ENCODE data around the gene GOLIM4.
"Not testable (repeated sequence)": the region's sequence is repeated elsewhere in the genome, so short reads cannot be mapped to it uniquely, and the experiment has no call there.

Gene GOLIM4

GRCh38 chr3:168072323-168072650, 23.4 kb downstream of the GOLIM4 start:
- DNase-seq (ENCODE audit: low spot score) = no peak

DNA sequence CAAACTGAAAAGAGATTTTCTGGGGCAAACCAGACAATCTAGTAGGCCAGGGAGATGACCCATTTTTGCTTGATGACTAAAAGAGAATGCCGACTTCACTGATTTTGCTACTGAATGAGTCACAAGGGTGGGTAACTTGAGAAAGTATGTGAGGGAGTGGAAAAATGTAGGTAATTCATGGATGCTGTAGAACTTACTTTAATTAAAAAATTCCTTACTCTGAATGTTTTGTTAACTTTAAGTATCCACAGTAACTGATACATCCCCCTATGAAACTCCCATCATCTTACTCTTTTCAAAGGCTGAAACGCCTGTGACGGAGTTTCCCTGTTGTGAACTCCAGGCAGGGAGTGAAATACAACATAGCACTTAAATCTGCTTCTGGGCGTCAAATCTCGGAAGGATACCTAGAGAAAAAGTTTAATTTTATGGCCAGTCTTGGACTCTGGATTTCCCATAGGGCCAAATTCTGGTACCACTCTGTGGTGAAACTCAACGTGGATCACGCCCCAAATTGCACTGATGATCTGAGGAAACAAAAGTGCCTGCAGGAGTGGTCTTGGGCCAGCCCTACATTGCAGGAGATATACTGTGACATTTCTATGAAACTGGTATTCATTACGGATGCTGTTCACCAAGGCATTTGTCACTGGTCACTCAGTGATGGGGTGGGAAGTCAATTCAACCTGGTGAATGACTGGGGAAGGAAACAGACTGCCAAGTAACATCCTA, 24.0 kb downstream of the GOLIM4 start:
- DNase-seq (ENCODE audit: low spot score) = peak; percentile 67

GRCh38 chr3:168070919-168071318, 24.8 kb downstream of the GOLIM4 start:
- DNase-seq (ENCODE audit: low spot score) = no peak

DNA sequence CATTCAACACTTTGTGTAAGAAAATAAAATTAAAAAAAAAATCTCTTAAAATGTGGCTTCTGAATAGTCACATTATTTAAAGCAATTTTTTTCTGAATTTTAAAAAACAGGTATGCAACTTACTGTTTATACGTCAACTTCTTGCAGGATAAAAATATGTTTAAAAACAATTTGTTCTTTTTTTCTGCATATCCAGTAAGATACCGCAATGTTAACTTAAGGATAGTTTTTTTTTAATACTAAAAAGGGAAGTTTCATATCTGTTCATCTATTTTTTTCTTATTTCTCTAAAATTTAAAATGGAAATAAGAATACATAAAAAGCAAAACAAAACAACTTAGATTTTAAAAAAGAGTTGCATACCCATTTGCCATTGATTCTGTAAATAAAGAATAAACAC, 27.4 kb downstream of the GOLIM4 start:
- DNase-seq (ENCODE audit: low spot score) = no peak

- DNase-seq (ENCODE audit: low spot score) = no peak
Measured at GRCh38 chr3:168066882-168067281, 28.8 kb downstream of the GOLIM4 start.

DNA sequence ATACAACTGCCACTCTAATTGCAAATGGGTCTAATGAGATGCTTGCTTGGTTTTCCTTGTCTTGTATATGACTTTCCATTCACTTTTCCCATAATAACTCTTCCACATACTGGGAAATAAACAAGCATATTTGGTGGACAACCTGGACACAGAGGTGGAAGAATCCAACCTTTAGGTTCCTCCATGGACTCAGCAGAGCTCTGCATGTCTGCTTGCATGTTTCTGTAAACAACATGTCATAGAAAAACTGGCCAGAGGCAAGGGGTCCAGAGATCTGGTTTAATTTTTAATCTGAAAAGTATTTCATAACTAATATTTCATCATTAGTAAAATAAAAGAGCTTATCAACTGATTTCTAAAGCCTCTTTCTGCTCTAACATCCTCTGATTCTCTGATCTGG, 30.2 kb downstream of the GOLIM4 start:
- DNase-seq (ENCODE audit: low spot score) = no peak

DNA sequence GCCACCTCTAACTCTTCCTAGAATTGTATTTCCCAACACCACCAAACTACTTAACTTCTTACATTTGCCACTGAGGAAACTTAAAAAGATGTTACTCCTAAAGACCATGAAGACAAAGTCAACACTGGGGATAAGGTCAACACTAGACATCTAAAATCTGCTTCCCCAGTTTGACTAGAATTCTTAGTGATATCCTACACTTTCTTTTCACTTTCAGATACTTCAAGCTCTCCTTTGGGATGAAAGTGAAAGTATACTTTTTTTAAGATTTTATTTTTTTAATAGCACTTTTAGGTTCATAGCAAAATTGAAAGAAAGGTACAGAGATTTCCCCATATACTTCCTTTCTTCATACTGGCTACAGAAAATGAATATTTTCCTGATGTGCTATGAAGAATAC, 32.6 kb downstream of the GOLIM4 start:
- no peak for DNase-seq (ENCODE audit: low spot score)

GRCh38 chr3:168062679-168063078, 33.0 kb downstream of the GOLIM4 start:
- DNase-seq (ENCODE audit: low spot score) = no peak

DNA sequence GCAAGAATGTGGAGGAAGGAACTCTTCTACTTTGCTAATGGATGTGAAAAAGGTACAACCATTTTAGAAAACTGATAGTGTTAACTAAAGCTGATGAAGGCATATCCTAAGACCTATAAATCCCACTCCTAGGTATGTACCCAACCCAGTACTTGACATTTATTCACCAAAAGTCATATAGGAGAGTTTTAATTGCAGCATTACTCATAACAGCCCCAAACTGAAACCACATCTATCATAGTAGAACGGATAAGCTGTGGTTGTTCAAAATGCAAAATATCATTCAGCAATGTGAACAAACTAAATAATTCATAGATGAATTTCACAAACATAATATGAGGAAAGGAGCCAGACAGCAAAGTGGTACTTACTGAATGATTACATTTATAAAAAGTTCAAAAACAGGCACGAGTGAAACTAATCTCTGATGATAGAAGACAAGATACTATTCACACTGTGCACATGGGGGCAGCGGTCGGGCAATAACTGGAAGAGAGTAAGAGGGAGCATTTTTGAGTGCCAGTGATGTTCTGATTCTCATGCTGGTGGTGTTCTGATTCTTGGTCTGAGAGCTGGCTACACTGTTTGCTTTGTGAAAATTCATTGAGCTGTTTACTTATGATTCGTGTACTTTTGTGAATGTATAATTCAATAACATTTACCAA, 34.3 kb downstream of the GOLIM4 start:
- DNase-seq (ENCODE audit: low spot score) = no peak

DNA sequence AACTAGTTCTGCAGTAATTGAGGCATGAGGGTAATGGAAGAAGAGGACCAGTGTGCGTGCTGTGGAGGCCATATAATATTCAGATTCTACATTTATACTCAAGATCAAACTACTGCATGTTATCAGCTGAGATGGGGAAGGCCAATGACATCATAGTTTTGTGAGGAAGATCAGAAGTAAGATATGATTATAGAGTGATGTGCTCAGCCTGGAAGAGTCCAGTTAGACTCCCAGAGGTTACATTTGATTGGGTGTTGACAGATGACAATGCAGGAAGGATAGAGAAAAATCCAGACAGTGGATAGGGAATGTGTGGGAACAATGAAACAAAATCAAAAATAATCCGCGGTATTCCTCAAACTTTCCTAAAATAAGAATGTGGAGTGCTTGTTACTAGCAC, 35.4 kb downstream of the GOLIM4 start:
- DNase-seq (ENCODE audit: low spot score) = no peak

DNA sequence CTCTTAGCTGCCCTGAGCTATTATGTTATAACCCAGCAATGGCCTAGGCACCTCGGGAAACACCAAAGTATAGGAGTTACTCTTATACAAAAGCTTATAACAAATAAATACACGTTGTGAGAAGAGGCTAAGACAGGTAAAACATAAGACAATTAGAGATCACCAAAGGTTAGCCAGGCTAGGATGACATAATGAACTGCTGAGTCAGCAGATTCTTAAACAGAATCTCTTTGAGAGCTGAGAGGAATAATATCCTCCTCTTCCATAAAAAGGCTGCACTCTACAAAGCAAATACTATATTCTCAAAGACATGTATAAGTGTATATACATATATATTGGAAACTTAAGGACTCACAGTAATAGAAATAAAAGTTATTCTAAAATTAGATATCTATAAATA, 37.2 kb downstream of the GOLIM4 start:
- DNase-seq (ENCODE audit: low spot score) = no peak

DNA sequence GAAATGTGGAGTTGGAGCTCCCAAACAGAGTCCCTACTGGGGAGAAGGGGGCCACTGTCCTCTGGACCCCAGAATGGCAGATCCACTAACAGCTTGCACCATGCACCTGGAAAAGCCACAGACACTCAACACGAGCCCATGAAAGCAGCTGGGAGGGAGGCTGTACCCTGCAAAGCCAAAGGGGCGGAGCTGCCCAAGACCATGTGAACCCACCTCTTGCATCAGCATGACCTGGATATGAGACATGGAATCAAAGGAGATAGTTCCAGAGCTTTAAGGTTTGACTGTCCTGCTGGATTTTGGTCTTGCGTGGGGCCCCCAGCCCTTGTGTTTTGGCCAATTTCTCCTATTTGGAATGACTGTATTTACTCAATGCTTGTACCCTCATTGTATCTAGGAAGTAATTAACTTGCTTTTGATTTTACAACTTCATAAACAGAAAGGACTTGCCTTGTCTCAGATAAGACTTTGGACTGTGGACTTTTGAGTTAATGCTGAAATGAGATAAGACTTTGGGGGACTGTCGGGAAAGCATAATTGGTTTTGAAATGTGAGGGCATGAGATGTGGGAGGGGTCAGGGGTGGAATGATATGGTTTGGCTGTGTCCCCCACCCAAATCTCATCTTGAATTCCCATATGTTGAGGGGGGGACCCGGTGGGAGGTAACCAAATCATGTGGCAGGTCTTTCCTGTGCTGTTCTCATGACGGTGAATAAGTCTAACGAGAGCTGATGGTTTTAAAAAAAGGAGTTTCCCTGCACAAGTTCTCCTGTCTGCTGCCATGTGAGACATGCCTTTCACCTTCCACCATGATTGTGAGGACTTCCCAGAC, 39.1 kb downstream of the GOLIM4 start:
- not testable (repeated sequence) for DNase-seq (ENCODE audit: low spot score)

GRCh38 chr3:168054447-168054846, 41.3 kb downstream of the GOLIM4 start:
- DNase-seq (ENCODE audit: low spot score) = no peak

GRCh38 chr3:168053115-168053514, 42.6 kb downstream of the GOLIM4 start:
- DNase-seq (ENCODE audit: low spot score) = no peak

GRCh38 chr3:168052515-168052914, 43.2 kb downstream of the GOLIM4 start:
- DNase-seq (ENCODE audit: low spot score) = no peak

GRCh38 chr3:168051531-168052471, 43.9 kb downstream of the GOLIM4 start:
- no peak for DNase-seq (ENCODE audit: low spot score)

- DNase-seq (ENCODE audit: low spot score) = no peak
Measured at GRCh38 chr3:168051070-168051469, 44.7 kb downstream of the GOLIM4 start.

- DNase-seq (ENCODE audit: low spot score) = no peak
Measured at GRCh38 chr3:168049367-168049974, 46.3 kb downstream of the GOLIM4 start.

GRCh38 chr3:168048414-168049330, 47.1 kb downstream of the GOLIM4 start:
- DNase-seq (ENCODE audit: low spot score) = no peak

- DNase-seq (ENCODE audit: low spot score) = no peak
Measured at GRCh38 chr3:168047936-168048335, 47.8 kb downstream of the GOLIM4 start.

Measured in RKO (cell line).